Activated naive CD8-positive, alpha-beta T cell treated with anti-CD3 and anti-CD28 coated beads, Interleukin-2, amount 50 U/mL, for 24 hours (primary cell): ENCODE measurements around the gene TMEM108.

ENCODE experiments used
- ATAC-seq: fragments of 150-1000 bp; cut with Tn5 transposase; one replicate; pipeline ENCODE4 v1.10.0; 2021
- DNase-seq: peaks from one replicate; pipeline ENCODE4 v3.0.0; 2021
- H3K27ac Mint-ChIP-seq: one replicate; pipeline ENCODE4 v1.8.0; 2021; ENCODE audit warnings: mild to moderate bottlenecking, mixed read lengths
- H3K27me3 Mint-ChIP-seq: one replicate; pipeline ENCODE4 v1.8.0; 2021; ENCODE audit warnings: mixed read lengths
- H3K36me3 Mint-ChIP-seq: one replicate; pipeline ENCODE4 v1.8.0; 2021; ENCODE audit warnings: low read depth, mixed read lengths
- H3K4me1 Mint-ChIP-seq: one replicate; pipeline ENCODE4 v1.8.0; 2021; ENCODE audit warnings: mixed read lengths
- H3K4me3 Mint-ChIP-seq: one replicate; pipeline ENCODE4 v1.8.0; 2021; ENCODE audit warnings: mild to moderate bottlenecking, moderate library complexity, mixed read lengths
- H3K9me3 Mint-ChIP-seq: one replicate; pipeline ENCODE4 v1.8.0; 2021; ENCODE audit warnings: mixed read lengths

Gene TMEM108

GRCh38 chr3:133380481-133381225 lies 342.5 kb downstream of the TMEM108 start:
- H3K4me3 Mint-ChIP-seq: no peak overlapping the region
- ATAC-seq (no peak), DNase-seq (no peak)
- no peak overlapping the region for H3K27ac Mint-ChIP-seq
- H3K36me3 Mint-ChIP-seq: no peaks in the 10 kb centered on the region
- H3K27me3 Mint-ChIP-seq: peaks cover 3% of the 10 kb centered on the region
- no peaks in the 10 kb centered on the region for H3K9me3 Mint-ChIP-seq
- no peaks in the 10 kb centered on the region for H3K4me1 Mint-ChIP-seq

DNA sequence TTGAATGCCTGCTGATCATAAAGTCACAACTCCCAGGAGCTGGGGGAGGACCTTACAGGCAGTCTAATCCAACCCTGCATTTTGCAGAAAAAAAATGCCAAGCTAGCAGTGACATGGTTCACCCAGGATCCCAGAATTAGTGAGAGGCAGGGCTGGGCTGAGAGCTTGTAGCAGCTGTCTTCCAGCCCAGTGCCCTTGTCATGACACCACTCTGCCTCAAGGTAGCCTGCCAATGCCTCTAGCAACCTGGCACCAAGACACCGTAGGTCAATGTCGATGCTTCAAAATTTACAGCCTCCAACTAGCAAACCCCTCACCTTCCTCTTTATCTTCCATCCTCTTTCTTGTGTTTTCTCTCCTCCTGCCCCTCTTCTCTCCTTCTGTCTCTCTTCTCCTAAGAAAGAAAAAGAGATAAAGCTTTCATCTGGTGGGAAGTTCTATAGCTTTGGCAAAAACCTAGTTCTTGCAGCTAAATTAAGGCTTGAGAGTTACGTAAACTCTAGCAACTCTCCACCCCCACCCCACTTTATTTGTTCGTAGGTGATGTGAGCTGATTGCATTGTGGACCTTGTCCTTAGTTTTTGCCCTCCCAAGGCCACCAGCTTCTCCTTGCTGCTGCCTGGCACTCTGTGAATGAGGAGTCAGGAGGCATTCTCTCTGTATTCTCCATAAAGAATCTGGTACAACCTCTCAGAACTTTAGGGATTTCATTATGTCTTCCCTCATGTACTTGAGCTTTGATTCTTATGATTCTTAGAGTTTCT lies 343.3 kb downstream of the TMEM108 start:
- no peaks in the 10 kb centered on the region for H3K4me1 Mint-ChIP-seq
- ATAC-seq: no peak
- H3K27me3 Mint-ChIP-seq: peaks cover 3% of the 10 kb centered on the region
- no peaks in the 10 kb centered on the region for H3K36me3 Mint-ChIP-seq
- H3K4me3 Mint-ChIP-seq: no peak overlapping the region
- H3K9me3 Mint-ChIP-seq: no peaks in the 10 kb centered on the region
- DNase-seq: no peak
- no peak overlapping the region for H3K27ac Mint-ChIP-seq

DNA sequence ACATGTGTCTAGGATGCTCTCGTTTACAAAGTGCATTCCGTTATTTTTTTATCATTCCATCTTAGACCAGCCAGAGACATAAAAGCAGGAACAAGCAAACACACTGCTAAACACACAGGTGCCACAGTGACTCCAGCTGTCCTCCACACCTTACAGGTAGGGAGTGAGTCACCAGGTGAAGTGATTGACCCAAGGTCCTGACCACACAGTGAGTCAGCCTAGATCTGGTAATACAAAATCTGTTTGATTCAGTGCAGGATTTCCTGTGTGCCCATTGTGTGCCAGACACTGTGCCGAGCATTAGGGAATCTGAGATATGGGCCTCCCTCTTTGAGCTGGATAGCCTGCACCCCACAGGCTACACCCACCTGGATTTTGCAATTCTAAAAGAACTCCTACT lies 345.0 kb downstream of the TMEM108 start:
- no peak overlapping the region for H3K4me3 Mint-ChIP-seq
- H3K36me3 Mint-ChIP-seq: no peaks in the 10 kb centered on the region
- no peaks in the 10 kb centered on the region for H3K9me3 Mint-ChIP-seq
- H3K27ac Mint-ChIP-seq: no peak overlapping the region
- H3K4me1 Mint-ChIP-seq: no peaks in the 10 kb centered on the region
- H3K27me3 Mint-ChIP-seq: peaks cover 3% of the 10 kb centered on the region
- ATAC-seq (no peak), DNase-seq (no peak)

GRCh38 chr3:133383741-133384140 lies 345.6 kb downstream of the TMEM108 start:
- Mint-ChIP-seq H3K4me3 (no peak overlapping the region), H3K27ac (no peak overlapping the region), H3K36me3 (no peaks in the 10 kb centered on the region), H3K27me3 (peaks cover 3% of the 10 kb centered on the region), H3K9me3 (no peaks in the 10 kb centered on the region), H3K4me1 (no peaks in the 10 kb centered on the region)
- DNase-seq: no peak
- no peak for ATAC-seq

DNA sequence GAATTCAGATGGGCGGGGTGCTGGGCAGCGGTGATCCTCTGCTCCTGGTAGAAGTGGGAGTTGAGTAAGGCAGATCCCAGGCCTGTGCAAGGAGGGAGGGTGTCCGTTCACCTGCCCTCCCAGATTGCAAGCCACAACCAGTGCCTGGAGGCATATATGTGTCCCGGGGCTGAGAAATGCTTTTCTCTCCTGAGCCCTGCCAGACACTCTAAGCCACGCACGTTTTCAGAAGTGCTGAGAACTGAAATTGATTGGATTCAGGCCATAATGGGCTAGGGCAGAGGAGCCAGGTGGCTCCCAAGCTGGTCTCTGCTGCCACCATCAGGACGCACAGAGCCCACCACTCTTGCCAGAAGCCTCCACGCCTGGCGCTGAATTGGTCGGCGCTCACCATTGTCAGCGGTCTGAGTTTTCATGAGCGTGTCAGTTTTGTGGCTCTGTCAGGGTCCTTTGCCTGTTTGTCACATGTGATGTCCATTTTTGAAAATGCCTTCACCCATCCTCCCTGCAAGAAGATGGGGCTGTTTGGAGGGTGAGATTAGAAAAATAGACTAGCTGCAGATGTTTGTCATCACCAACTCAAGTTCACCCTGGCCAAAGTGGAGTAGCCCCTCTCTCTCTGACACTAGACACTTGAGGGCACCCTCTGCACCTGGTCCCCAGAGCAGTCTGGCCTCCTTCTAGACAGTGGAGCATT lies 346.3 kb downstream of the TMEM108 start:
- Mint-ChIP-seq H3K27me3 (peaks cover 3% of the 10 kb centered on the region), H3K4me1 (no peaks in the 10 kb centered on the region), H3K36me3 (no peaks in the 10 kb centered on the region), H3K27ac (no peak overlapping the region), H3K9me3 (no peaks in the 10 kb centered on the region), H3K4me3 (no peak overlapping the region)
- peak; percentile 26 for DNase-seq
- peak; percentile 58 for ATAC-seq

GRCh38 chr3:133386876-133387275 lies 348.7 kb downstream of the TMEM108 start:
- Mint-ChIP-seq H3K36me3 (no peaks in the 10 kb centered on the region), H3K27ac (no peak overlapping the region), H3K4me3 (no peak overlapping the region), H3K4me1 (no peaks in the 10 kb centered on the region), H3K9me3 (no peaks in the 10 kb centered on the region), H3K27me3 (peaks cover 3% of the 10 kb centered on the region)
- no peak for DNase-seq
- ATAC-seq: no peak

GRCh38 chr3:133387341-133387740 lies 349.1 kb downstream of the TMEM108 start:
- Mint-ChIP-seq H3K4me1 (no peaks in the 10 kb centered on the region), H3K27me3 (peaks cover 3% of the 10 kb centered on the region), H3K27ac (no peak overlapping the region), H3K4me3 (no peak overlapping the region), H3K9me3 (no peaks in the 10 kb centered on the region), H3K36me3 (no peaks in the 10 kb centered on the region)
- ATAC-seq (no peak), DNase-seq (no peak)

GRCh38 chr3:133388696-133389395 lies 350.7 kb downstream of the TMEM108 start:
- no peak overlapping the region for H3K27ac Mint-ChIP-seq
- no peaks in the 10 kb centered on the region for H3K36me3 Mint-ChIP-seq
- peaks cover 3% of the 10 kb centered on the region for H3K27me3 Mint-ChIP-seq
- H3K9me3 Mint-ChIP-seq: no peaks in the 10 kb centered on the region
- no peak overlapping the region for H3K4me3 Mint-ChIP-seq
- DNase-seq (no peak), ATAC-seq (no peak)
- H3K4me1 Mint-ChIP-seq: no peaks in the 10 kb centered on the region

DNA sequence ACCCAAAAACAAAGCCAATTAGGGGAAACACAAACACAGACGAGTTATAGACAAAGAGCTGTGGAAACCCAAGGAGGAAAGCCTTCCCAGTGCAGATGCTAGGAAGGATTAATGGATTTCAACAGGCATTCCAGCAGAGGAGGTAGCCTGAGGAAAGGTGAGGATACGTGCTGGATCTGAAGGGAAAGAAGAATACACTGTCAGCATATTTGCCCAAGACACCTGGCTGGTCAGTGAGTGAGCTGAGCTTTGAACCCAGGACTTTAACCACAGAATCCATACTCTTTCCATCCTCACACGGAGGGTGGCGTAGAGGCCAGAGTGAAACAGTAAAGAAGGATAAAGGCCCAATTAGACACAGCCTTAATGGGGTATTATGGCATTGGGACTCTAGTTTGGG lies 352.5 kb downstream of the TMEM108 start:
- H3K27me3 Mint-ChIP-seq: no peaks in the 10 kb centered on the region

GRCh38 chr3:133393204-133393603 lies 355.0 kb downstream of the TMEM108 start:
- DNase-seq (no peak), ATAC-seq (no peak)
- Mint-ChIP-seq H3K36me3 (no peaks in the 10 kb centered on the region), H3K4me3 (no peak overlapping the region), H3K27me3 (no peaks in the 10 kb centered on the region), H3K4me1 (no peaks in the 10 kb centered on the region), H3K9me3 (peaks cover 4% of the 10 kb centered on the region), H3K27ac (no peak overlapping the region)

More for the DNA sequence above, 352.5 kb downstream of the TMEM108 start:
- Mint-ChIP-seq H3K27ac (no peak overlapping the region), H3K36me3 (no peaks in the 10 kb centered on the region), H3K9me3 (peaks cover 4% of the 10 kb centered on the region), H3K4me1 (no peaks in the 10 kb centered on the region), H3K4me3 (no peak overlapping the region)
- no peak for ATAC-seq
- no peak for DNase-seq

DNA sequence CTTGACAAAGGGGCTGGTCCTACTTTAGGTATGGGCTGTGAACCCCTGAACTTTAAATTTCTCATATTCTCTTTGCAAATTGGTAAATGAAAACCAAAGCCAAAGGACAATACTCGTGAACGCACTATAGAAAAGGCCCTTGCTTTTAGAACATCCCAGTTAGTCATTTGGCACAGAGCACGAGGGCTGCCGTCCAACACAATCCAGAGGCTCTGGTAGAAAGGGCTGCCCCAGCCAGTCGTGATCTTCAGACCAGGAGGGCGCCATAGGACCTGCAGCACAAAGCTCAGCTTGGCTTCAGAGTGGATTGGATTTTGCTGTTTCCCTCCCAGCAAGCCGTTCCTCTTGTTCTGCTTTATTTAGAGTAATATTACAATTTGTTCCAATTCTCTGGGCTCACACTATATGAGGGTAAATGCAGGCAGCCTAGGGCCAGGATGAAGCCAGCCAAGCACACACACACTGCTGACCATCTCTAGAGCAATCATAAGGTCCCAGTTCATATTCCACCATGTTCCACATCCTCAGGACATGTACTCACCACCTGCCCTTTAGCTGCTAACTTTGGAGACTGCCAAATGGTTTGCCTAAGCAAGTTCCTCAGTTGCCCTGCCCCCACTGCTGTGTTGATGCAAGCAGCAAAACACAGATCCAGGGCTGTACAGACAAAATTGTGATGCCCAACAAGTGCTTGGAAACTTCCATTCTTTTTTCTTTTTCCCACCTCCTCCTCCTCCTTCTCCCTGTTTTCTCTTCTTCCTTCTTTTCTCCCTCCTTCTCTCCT lies 355.7 kb downstream of the TMEM108 start:
- no peaks in the 10 kb centered on the region for H3K4me1 Mint-ChIP-seq
- ATAC-seq: no peak
- H3K4me3 Mint-ChIP-seq: no peak overlapping the region
- no peaks in the 10 kb centered on the region for H3K27me3 Mint-ChIP-seq
- no peak for DNase-seq
- no peaks in the 10 kb centered on the region for H3K36me3 Mint-ChIP-seq
- peaks cover 4% of the 10 kb centered on the region for H3K9me3 Mint-ChIP-seq
- H3K27ac Mint-ChIP-seq: no peak overlapping the region

GRCh38 chr3:133394561-133395311 lies 356.5 kb downstream of the TMEM108 start:
- no peaks in the 10 kb centered on the region for H3K36me3 Mint-ChIP-seq
- no peak for ATAC-seq
- peaks cover 4% of the 10 kb centered on the region for H3K9me3 Mint-ChIP-seq
- H3K27me3 Mint-ChIP-seq: no peaks in the 10 kb centered on the region
- no peak for DNase-seq
- no peaks in the 10 kb centered on the region for H3K4me1 Mint-ChIP-seq
- H3K27ac Mint-ChIP-seq: no peak overlapping the region
- H3K4me3 Mint-ChIP-seq: no peak overlapping the region

DNA sequence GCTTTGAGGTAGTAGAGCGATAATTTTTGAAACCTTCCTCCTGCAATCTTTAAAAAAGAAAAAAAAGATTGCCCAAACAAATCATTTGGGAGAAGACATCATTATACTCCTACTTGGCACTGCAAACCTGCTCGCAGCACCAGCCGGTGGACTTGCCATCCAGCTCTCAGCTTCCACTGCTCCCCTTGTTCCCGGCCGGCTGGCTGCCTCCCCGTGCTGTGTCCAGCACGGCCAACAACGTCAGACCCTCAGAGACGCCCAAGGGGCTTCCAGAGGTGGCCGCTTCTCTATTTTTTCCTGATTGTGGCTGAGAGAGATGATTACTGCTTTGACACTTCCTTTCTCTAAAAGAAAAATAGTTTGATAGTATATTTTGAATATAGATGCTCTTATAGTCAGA lies 358.7 kb downstream of the TMEM108 start:
- DNase-seq: no peak

More for the DNA sequence above, 358.7 kb downstream of the TMEM108 start:
- Mint-ChIP-seq H3K27me3 (no peaks in the 10 kb centered on the region), H3K9me3 (peaks cover 4% of the 10 kb centered on the region), H3K36me3 (no peaks in the 10 kb centered on the region), H3K27ac (no peak overlapping the region), H3K4me1 (no peaks in the 10 kb centered on the region), H3K4me3 (no peak overlapping the region)
- ATAC-seq: no peak
